Measurements from ENCODE around the gene CCNC.

The CCNC gene

GRCh38 chr6:99568103-99568933, at the start of gene CCNC:
CCNC (minus strand) TSS chr6:99568660; CDS start chr6:99568527, 133 bp downstream.
- peak; percentile 81 to 87 (median 83) for DNase-seq (ENCODE audit: low read depth in 3 of 3)

DNA sequence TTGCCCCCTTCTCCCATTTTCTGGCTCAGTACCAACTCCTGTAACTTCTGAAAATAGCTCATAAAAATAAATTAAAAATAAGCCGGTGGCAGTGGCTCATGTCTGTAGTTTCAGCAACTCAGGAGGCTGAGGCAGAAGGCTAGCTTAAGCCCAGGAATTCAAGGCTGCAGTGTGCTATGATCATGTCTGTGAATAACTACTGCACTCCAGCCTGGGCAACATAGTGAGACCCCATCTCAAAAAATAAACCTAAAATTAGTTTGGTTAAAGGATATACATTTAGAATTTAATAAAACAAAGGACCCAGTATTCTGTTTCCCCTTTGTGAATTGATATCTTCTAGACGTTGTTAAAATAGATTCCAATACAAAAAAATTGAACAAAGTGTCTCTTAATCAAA, 48.7 kb upstream of the CCNC start:
- no peak for DNase-seq (ENCODE audit: low read depth in 3 of 3)

GRCh38 chr6:99614430-99615186, 46.1 kb upstream of the CCNC start:
- no peak for DNase-seq (ENCODE audit: low read depth in 3 of 3)

GRCh38 chr6:99613705-99614429, 45.4 kb upstream of the CCNC start:
- DNase-seq (ENCODE audit: low read depth in 3 of 3): no peak

DNA sequence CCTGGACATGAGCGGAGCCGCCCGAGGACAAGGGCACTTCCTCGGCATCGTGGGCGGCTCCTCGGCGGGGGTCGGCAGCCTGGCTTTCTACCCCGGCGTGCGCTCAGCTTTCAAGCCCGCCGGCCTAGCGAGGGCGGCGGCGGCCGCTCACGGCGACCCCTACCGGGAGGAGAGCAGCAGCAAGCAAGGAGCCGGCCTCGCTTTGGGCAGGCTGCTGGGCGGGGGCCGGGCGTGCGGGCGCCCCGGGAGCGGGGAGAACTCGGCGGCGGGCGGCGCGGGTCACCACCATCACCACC, 44.9 kb upstream of the CCNC start:
- DNase-seq (ENCODE audit: low read depth in 3 of 3): no peak

DNA sequence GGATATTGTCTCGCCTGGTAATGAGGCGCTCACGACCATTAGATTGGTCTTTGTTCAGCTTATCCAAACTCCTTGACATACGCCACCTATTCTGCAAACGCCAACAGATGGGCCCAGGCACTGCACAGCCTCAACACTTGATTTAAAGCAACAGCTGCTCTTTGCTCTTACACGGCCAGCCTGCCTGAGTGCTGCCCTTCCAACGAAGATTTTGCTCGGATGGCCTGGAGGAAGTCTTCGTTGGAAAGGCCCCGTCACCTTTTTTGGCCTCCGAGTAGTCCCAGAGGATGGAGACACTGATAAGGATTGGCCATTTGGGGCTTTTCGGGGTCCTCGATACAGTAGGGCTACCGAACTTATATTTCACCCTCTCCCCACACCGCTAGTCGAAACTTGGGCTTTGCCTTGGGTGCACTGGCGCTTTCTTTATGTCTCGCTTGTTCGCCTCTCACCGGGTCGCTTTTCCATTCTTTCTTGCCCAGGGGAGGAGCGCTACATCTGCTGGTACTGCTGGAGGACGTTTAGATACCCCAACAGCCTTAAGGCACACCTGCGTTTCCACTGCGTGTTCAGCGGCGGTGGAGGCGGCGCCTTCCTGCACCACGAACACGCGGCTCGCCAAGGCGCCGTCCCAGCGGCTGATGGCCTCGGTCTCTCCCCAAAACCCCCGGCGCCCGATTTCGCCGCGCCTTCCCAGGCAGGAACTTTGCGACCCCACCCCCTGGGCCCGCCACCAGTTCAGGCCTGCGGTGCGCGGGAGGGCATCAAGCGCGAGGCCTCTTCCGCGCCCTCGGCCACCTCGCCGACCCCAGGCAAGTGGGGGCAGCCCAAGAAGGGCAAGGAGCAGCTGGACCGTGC, 44.3 kb upstream of the CCNC start:
- DNase-seq (ENCODE audit: low read depth in 3 of 3): no peak

GRCh38 chr6:99611148-99611547, 42.7 kb upstream of the CCNC start:
- DNase-seq (ENCODE audit: low read depth in 3 of 3): no peak

- DNase-seq (ENCODE audit: low read depth in 3 of 3): no peak
These were observed 41.5 kb upstream of the CCNC start for GRCh38 chr6:99609905-99610489.

DNA sequence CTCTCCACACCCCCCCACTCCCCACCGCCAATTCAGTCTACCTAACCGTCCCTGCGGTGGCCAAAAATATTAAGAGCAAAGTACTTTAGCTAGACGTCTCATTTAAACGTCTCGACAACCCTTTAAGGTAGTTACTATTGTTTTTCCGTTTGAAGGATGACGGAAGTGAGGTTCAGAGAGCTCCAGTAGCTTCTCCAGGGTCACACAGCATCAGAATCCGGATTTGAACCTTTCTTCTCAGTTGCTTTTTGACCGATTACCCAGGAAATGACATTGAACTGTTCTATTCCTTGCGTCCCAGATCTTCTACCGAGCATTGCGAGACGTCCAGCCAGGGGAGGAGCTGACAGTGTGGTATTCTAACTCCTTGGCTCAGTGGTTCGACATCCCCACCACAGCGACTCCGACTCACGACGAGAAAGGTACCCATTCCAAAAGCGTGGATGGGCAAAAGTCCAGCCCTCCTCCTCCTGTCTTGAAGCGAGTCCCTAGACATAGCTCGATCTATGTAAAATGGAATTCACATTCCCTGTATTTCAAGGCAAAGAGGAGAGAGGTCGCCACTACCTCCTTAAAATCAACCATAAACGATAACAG, 40.5 kb upstream of the CCNC start:
- DNase-seq (ENCODE audit: low read depth in 3 of 3): no peak

DNA sequence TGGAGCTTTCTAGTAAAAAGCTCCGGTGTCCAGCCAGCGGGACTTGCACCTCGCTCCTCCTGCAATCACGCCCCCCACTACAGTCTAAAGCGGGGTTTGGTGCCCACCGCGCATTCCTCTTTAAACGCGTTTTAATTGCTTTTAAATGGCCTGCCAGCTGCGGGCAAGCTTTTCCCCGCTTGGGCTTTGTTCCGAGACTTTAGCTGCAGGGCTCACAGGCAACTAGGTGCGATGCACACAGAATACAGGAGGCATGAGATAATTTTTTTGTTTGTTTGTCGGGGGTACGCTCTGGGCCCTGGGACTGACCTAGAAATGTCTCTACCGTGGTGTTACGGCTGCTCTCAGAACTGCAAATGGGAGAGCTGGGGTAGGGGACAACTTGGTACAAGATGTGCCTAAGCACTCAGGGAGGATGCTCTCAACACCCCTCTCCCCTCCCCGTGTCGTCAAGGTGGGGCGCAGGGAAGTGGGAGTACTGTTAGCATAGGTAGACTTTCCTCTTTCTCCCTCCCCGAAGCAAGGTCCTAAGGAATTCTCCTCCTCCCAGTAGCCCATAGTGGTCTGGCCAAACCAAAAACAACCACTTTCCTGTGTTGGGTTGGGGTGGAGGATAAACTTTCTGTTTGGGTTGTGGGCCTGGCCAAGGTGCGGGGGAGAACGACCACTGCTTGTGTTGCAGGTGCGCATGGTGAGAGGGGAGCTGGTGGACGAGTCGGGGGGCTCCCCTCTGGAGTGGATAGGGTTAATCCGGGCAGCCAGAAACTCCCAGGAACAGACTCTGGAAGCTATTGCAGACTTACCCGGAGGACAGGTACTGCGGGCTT, 39.8 kb upstream of the CCNC start:
- no peak for DNase-seq (ENCODE audit: low read depth in 3 of 3)

- no peak for DNase-seq (ENCODE audit: low read depth in 3 of 3)
These were observed 39.1 kb upstream of the CCNC start for GRCh38 chr6:99607416-99608036.

DNA sequence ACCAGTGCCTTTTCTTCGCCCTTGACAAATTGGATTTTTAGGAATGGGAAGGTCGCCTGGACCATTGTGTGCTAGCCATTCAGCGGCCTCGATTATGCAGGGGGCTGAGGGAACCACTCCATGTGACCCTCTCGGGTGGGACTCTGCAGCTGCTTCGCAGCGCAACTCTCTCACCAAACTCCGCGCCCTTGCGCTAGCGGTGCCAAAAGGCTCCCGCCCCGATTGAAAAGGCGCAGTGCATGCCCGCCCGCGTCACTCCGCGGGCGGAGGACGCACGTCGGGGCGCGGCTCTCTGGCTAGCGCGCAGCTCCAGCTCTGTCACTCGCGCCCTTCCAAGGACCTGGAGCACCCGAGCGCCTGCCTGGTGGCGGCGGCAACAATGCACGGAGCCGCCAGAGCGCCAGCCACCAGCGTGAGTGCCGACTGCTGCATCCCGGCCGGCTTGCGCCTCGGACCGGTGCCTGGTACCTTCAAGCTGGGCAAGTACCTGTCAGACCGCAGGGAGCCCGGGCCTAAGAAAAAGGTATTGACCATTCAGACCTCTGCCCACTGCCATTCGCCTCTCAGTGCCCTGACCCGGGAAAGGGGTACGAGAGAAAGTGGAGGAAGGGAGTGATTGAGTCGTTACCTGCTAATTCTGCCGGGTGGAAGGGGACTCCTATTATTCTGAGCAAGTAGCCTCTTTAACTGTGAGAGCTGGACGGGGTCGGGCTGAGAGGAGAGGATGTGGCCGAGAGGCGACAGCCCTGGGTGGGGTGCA, 38.4 kb upstream of the CCNC start, which contains the start of gene PRDM13:
TSS of gene PRDM13 (plus strand) at position 178 of the 760 bp plus-strand sequence. CDS start at position 380, 202 bp downstream.
- DNase-seq (ENCODE audit: low read depth in 3 of 3): no peak

- DNase-seq (ENCODE audit: low read depth in 3 of 3): no peak
These were observed 37.6 kb upstream of the CCNC start for GRCh38 chr6:99605911-99606655.

DNA sequence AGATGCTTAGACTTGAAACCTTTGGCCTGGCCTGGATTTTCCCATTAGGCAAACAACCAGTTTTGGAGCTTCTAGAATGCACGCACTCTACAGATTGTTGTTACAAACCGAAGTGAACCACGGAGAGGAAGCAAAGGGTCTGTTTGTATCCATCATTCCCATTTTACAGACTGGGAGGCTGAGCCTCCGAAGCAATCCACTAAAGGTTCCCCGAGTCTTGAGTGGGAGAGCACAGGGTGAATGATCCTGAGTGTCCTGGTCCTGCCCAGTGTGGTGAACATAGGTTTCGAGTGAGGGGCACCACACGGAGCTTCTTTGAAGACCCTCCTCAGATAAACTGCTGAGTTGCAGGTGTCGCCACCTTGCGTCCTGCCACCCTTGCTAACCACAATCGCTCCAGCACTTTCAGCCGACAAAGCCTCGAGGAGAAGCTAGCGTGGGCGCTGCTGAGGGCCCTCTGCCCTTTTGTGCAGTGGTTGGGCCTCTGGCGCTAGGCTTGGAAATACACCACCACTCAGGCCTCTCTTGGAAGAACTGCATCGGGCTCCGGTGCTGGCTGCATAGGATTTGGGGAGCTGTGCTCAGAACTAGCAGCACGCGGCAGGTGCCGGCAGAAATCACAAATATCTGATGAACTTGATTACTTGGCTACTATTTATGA, 36.7 kb upstream of the CCNC start:
- DNase-seq (ENCODE audit: low read depth in 3 of 3): no peak

- DNase-seq (ENCODE audit: low read depth in 3 of 3): no peak
These were observed 36.0 kb upstream of the CCNC start for GRCh38 chr6:99604166-99605073.
